Skeletal muscle satellite cell (primary cell): ENCODE data around the gene CYTH4.
A peak's percentile ranks its signal among the peaks of the same experiment; 100 is the strongest.

Source experiments
- H3K27me3 ChIP-seq: 2 replicates; pipeline ENCODE4 v1.7.0; 2013; ENCODE audit warnings: low read length; ENCODE audit not compliant: control insufficient read depth, insufficient read depth
- H3K36me3 ChIP-seq: 2 replicates; pipeline ENCODE4 v1.7.0; 2013; ENCODE audit warnings: mild to moderate bottlenecking, control low read depth, low read length; ENCODE audit not compliant: insufficient read depth
- H3K4me1 ChIP-seq: 2 replicates; pipeline ENCODE4 v1.7.0; 2013; ENCODE audit warnings: low read length; ENCODE audit not compliant: control insufficient read depth, insufficient read depth
- H3K4me2 ChIP-seq: 2 replicates; pipeline ENCODE4 v1.7.0; 2013; ENCODE audit warnings: mild to moderate bottlenecking, low read length
- H3K4me3 ChIP-seq: 2 replicates; pipeline ENCODE4 v1.7.0; 2013; ENCODE audit warnings: low read length
- H3K9ac ChIP-seq: 2 replicates; pipeline ENCODE4 v1.7.0; 2013; ENCODE audit warnings: mild to moderate bottlenecking, low read depth, low read length, moderate library complexity
- H3K9me3 ChIP-seq: replicated peaks from 2 replicates; pipeline ENCODE4 v1.7.0; 2013; ENCODE audit warnings: mild to moderate bottlenecking, control low read depth, low read length

Gene CYTH4

GRCh38 chr22:37298748-37299495 lies 16.6 kb downstream of the CYTH4 start:
- H3K9me3 ChIP-seq: no peaks in the 10 kb centered on the region
- H3K4me1 ChIP-seq: peaks cover 10% of the 10 kb centered on the region
- no peak overlapping the region for H3K9ac ChIP-seq
- peaks cover 6% of the 10 kb centered on the region for H3K27me3 ChIP-seq
- no peak overlapping the region for H3K4me2 ChIP-seq
- no peak overlapping the region for H3K4me3 ChIP-seq
- no peaks in the 10 kb centered on the region for H3K36me3 ChIP-seq

GRCh38 chr22:37299969-37300509 lies 17.7 kb downstream of the CYTH4 start:
- Histone ChIP-seq H3K9ac (no peak overlapping the region), H3K27me3 (peaks cover 6% of the 10 kb centered on the region), H3K4me2 (no peak overlapping the region), H3K9me3 (no peaks in the 10 kb centered on the region), H3K4me1 (peaks cover 21% of the 10 kb centered on the region), H3K4me3 (no peak overlapping the region), H3K36me3 (no peaks in the 10 kb centered on the region)

GRCh38 chr22:37300551-37301017 lies 18.3 kb downstream of the CYTH4 start:
- Histone ChIP-seq H3K4me3 (no peak overlapping the region), H3K27me3 (peaks cover 6% of the 10 kb centered on the region), H3K9ac (no peak overlapping the region), H3K4me1 (peaks cover 26% of the 10 kb centered on the region), H3K9me3 (no peaks in the 10 kb centered on the region), H3K4me2 (no peak overlapping the region), H3K36me3 (no peaks in the 10 kb centered on the region)

GRCh38 chr22:37301144-37301830 lies 19.0 kb downstream of the CYTH4 start:
- Histone ChIP-seq H3K36me3 (no peaks in the 10 kb centered on the region), H3K4me1 (peaks cover 33% of the 10 kb centered on the region), H3K27me3 (peaks cover 5% of the 10 kb centered on the region), H3K9me3 (no peaks in the 10 kb centered on the region), H3K9ac (no peak overlapping the region), H3K4me2 (no peak overlapping the region), H3K4me3 (no peak overlapping the region)

- peaks cover 48% of the 10 kb centered on the region for H3K4me1 ChIP-seq
- H3K36me3 ChIP-seq: no peaks in the 10 kb centered on the region
- H3K9me3 ChIP-seq: no peaks in the 10 kb centered on the region
- H3K4me2 ChIP-seq: no peak overlapping the region
- peak overlapping the region; percentile 34 for H3K9ac ChIP-seq
- H3K4me3 ChIP-seq: no peak overlapping the region
- H3K27me3 ChIP-seq: no peaks in the 10 kb centered on the region
Measured at GRCh38 chr22:37302674-37303555, 20.6 kb downstream of the CYTH4 start.

DNA sequence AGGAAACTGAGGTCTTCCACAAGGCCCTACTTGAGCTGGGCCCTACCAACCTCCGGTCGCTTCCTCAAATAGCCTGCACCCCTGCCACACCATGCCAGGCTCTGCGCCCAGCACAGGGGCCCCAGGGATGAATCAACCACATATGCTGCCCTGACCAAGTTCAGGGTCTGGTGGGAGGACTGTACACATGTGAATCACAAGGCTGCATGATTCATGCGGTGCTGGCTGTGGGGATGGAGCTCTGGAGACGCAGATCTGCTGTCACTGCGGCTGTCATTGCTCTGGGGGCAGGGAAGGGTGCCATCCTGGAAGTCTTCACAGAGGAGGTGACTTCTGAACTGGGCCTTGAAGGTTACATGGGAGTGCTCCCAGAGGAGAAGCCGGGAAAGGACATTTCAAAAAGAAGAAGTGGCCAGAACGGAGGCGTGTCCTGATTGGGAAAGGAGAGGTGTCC lies 21.5 kb downstream of the CYTH4 start:
- H3K4me3 ChIP-seq: no peak overlapping the region
- peaks cover 54% of the 10 kb centered on the region for H3K4me1 ChIP-seq
- no peaks in the 10 kb centered on the region for H3K27me3 ChIP-seq
- peak overlapping the region; percentile 34 for H3K9ac ChIP-seq
- H3K36me3 ChIP-seq: no peaks in the 10 kb centered on the region
- H3K9me3 ChIP-seq: no peaks in the 10 kb centered on the region
- H3K4me2 ChIP-seq: peak overlapping the region; percentile 51

GRCh38 chr22:37304595-37305343 lies 22.5 kb downstream of the CYTH4 start:
- peaks cover 62% of the 10 kb centered on the region for H3K4me1 ChIP-seq
- H3K36me3 ChIP-seq: no peaks in the 10 kb centered on the region
- H3K9me3 ChIP-seq: no peaks in the 10 kb centered on the region
- no peak overlapping the region for H3K4me3 ChIP-seq
- peak overlapping the region; percentile 33 for H3K9ac ChIP-seq
- H3K27me3 ChIP-seq: no peaks in the 10 kb centered on the region
- H3K4me2 ChIP-seq: peak overlapping the region; percentile 51

DNA sequence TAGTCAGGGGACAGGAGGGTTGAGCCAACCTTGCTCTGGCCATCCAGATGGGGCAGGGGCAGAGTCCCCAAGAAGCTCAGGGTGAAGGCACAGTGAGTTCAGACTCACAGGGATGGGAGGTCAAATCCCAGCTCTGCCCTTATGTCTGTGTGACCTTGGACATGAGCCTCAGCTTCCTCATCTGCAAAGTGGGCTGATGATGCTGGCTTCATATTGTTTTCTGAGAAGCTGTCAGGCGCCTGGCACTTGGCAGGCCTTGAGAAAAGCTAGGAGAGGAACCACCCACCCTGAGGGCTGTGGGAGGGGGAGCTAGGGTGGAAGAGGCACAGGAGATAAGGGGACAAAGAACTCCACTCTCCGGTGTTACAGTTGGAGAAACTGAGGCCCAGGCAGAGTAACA lies 23.6 kb downstream of the CYTH4 start:
- H3K36me3 ChIP-seq: no peaks in the 10 kb centered on the region
- H3K9ac ChIP-seq: no peak overlapping the region
- H3K4me2 ChIP-seq: no peak overlapping the region
- H3K9me3 ChIP-seq: no peaks in the 10 kb centered on the region
- no peak overlapping the region for H3K4me3 ChIP-seq
- peaks cover 68% of the 10 kb centered on the region for H3K4me1 ChIP-seq
- no peaks in the 10 kb centered on the region for H3K27me3 ChIP-seq

GRCh38 chr22:37306494-37306829 lies 24.2 kb downstream of the CYTH4 start:
- H3K4me2 ChIP-seq: peak overlapping the region; percentile 68
- no peaks in the 10 kb centered on the region for H3K36me3 ChIP-seq
- H3K27me3 ChIP-seq: no peaks in the 10 kb centered on the region
- no peak overlapping the region for H3K4me3 ChIP-seq
- peak overlapping the region; percentile 70 for H3K9ac ChIP-seq
- no peaks in the 10 kb centered on the region for H3K9me3 ChIP-seq
- peaks cover 68% of the 10 kb centered on the region for H3K4me1 ChIP-seq

- Histone ChIP-seq H3K4me1 (peaks cover 61% of the 10 kb centered on the region), H3K4me3 (no peak overlapping the region), H3K4me2 (peak overlapping the region; percentile 68), H3K9me3 (no peaks in the 10 kb centered on the region), H3K27me3 (no peaks in the 10 kb centered on the region), H3K36me3 (no peaks in the 10 kb centered on the region), H3K9ac (no peak overlapping the region)
Measured at GRCh38 chr22:37308385-37309200, 26.3 kb downstream of the CYTH4 start.
